Aorta (tissue), 5 donors: ENCODE measurements around the gene SYNGR1. TPM values are rescaled to one million over a fixed set of nuclear protein-coding genes. Genes with fewer than 3 reads are reported as not detected.

ENCODE experiments used
- ATAC-seq: fragments of 200-7000 bp; cut with Tn5 transposase; one replicate; pipeline ENCODE4 v1.9.1; 2022; ENCODE audit warnings: moderate library complexity; ENCODE audit not compliant: low FRiP score
- DNase-seq, 2 donors: peaks; one replicate each; pipeline ENCODE4 v3.0.0-alpha.2; 2020
- H3K27ac ChIP-seq, 2 donors: one replicate each; pipeline ENCODE4 v1.5.1; 2013; ENCODE audit warnings: low read length in 2 of 2, mild to moderate bottlenecking in 2 of 2, moderate library complexity in 2 of 2, control low read depth in 1 of 2, inconsistent platforms in 1 of 2, low read depth in 1 of 2
- H3K27me3 ChIP-seq, 2 donors: one replicate each; pipeline ENCODE4 v1.6.1; 2013; ENCODE audit warnings: control low read depth in 1 of 2, low read length in 1 of 2, mild to moderate bottlenecking in 1 of 2, moderate library complexity in 1 of 2; ENCODE audit not compliant: insufficient read depth in 2 of 2, control insufficient read depth in 1 of 2
- H3K36me3 ChIP-seq, 2 donors: one replicate each; pipeline ENCODE4 v1.6.1; 2013; ENCODE audit warnings: control low read depth in 1 of 2, low read length in 1 of 2, mild to moderate bottlenecking in 1 of 2; ENCODE audit not compliant: insufficient read depth in 2 of 2, control insufficient read depth in 1 of 2
- H3K4me1 ChIP-seq, 2 donors: one replicate each; pipeline ENCODE4 v1.6.1; 2013; ENCODE audit warnings: low read length in 2 of 2, control low read depth in 1 of 2, mild to moderate bottlenecking in 1 of 2, moderate library complexity in 1 of 2; ENCODE audit not compliant: insufficient read depth in 2 of 2, control insufficient read depth in 1 of 2
- H3K4me3 ChIP-seq, 2 donors: one replicate each; pipeline ENCODE4 v1.5.1; 2013; ENCODE audit warnings: low read length in 2 of 2, control low read depth in 1 of 2, mild to moderate bottlenecking in 1 of 2
- H3K9me3 ChIP-seq: one replicate; pipeline ENCODE4 v1.6.1; 2013; ENCODE audit warnings: mild to moderate bottlenecking, low read length; ENCODE audit not compliant: control insufficient read depth
- WGBS, 2 donors: extraction: QIAGEN DNeasy Blood & Tissue Kit; methylation state at CpG; one replicate each; pipeline ENCODE4 v1.1.7; 2013; 5-methylcytosine and 5-hydroxymethylcytosine counted together
- intact Hi-C, 2 donors: fragments of 100-400 bp; cut with DNase I; formaldehyde crosslinking; loops; one replicate each; pipeline versions ENCODE4 v1.14.2 to v1.15.0; 2022
- polyA plus RNA-seq, 2 donors: library from polyadenylated mRNA; stranded (reverse); fragments of 200-250 nt; gene quantifications; one replicate each; pipeline ENCODE4 v1.2.3, GENCODE V29; 2013
- total RNA-seq, 2 donors: library from RNA; stranded (reverse); fragmentation: NEBNext Ultra II Directional; extraction: Animal tissue kit (Norgen Biotek cat#: 25700); gene quantifications; one replicate each; pipeline ENCODE4 v1.2.1, GENCODE V29; 2021
- donor health status: healthy with polysubstance abuse.
- donor health status: Bipolar disorder and iron deficiency.
- donor health status: DM: no; HTN: no; CAD: no.
- donor health status: DM: no; HTN: no; CAD: no.
- donor health status: DM: yes; HTN: yes; CAD: no.

The SYNGR1 gene
- total and polyA plus RNA-seq, 4 donors: 5.1 to 26.7 (median 17.0) TPM

- Histone ChIP-seq H3K36me3 (peaks cover 3 to 23% of the 10 kb centered on the region in 2 donors), H3K27ac (no peak overlapping the region), H3K27me3 (no peaks in the 10 kb centered on the region), H3K4me3 (no peak overlapping the region), H3K4me1 (no peaks in the 10 kb centered on the region), H3K9me3 (no peaks in the 10 kb centered on the region)
- DNase-seq: peak in 1 of 2 donors; percentile 64
- no peak for ATAC-seq
- 88 to 91% methylated on average over 5 of the region's 5 CpGs for WGBS, 2 donors
- intact Hi-C loops: no loop called here
Observed at GRCh38 chr22:39419911-39420310, 70.1 kb downstream of the SYNGR1 start.

GRCh38 chr22:39421691-39422090, 71.9 kb downstream of the SYNGR1 start:
- DNase-seq (peak; percentile 21 to 55), ATAC-seq (no peak)
- 90 to 94% methylated on average over 11 of the region's 11 CpGs for WGBS, 2 donors
- Histone ChIP-seq H3K27ac (no peak overlapping the region), H3K4me1 (no peaks in the 10 kb centered on the region), H3K9me3 (no peaks in the 10 kb centered on the region), H3K27me3 (no peaks in the 10 kb centered on the region), H3K36me3 (peaks cover 3 to 21% of the 10 kb centered on the region in 2 donors), H3K4me3 (no peak overlapping the region)
- intact Hi-C loops: no loop called here

- intact Hi-C loops: no loop called here
- Histone ChIP-seq H3K9me3 (no peaks in the 10 kb centered on the region), H3K36me3 (peaks cover 3 to 22% of the 10 kb centered on the region in 2 donors), H3K27me3 (no peaks in the 10 kb centered on the region), H3K4me3 (no peak overlapping the region), H3K27ac (no peak overlapping the region), H3K4me1 (no peaks in the 10 kb centered on the region)
- ATAC-seq (no peak), DNase-seq (peak; percentile 19 to 32)
- 84 to 89% methylated on average over 7 of the region's 7 CpGs for WGBS, 2 donors
Observed at GRCh38 chr22:39422101-39422500, 72.3 kb downstream of the SYNGR1 start.

- Histone ChIP-seq H3K27ac (no peak overlapping the region), H3K36me3 (peaks cover 3 to 22% of the 10 kb centered on the region in 2 donors), H3K9me3 (no peaks in the 10 kb centered on the region), H3K4me3 (no peak overlapping the region), H3K27me3 (no peaks in the 10 kb centered on the region), H3K4me1 (no peaks in the 10 kb centered on the region)
- DNase-seq (peak in 1 of 2 donors; percentile 23), ATAC-seq (no peak)
- WGBS, 2 donors: 91 to 92% methylated on average over 6 of the region's 6 CpGs
- intact Hi-C loops: no loop called here
Observed at GRCh38 chr22:39422721-39423120, 72.9 kb downstream of the SYNGR1 start.

GRCh38 chr22:39423976-39424375, 74.2 kb downstream of the SYNGR1 start:
- intact Hi-C loops: no loop called here

GRCh38 chr22:39426380-39427043, 76.7 kb downstream of the SYNGR1 start:
- 92 to 93% methylated on average over 20 of the region's 20 CpGs for WGBS, 2 donors
- Histone ChIP-seq H3K27me3 (no peaks in the 10 kb centered on the region), H3K4me1 (peaks cover 0 to 5% of the 10 kb centered on the region in 2 donors), H3K9me3 (no peaks in the 10 kb centered on the region), H3K27ac (no peak overlapping the region), H3K36me3 (peaks cover 0 to 7% of the 10 kb centered on the region in 2 donors), H3K4me3 (no peak overlapping the region)
- no peak for ATAC-seq
- intact Hi-C loops: no loop called here
- peak in 1 of 2 donors; percentile 72 for DNase-seq

More at GRCh38 chr22:39423976-39424375, 74.2 kb downstream of the SYNGR1 start:
- Histone ChIP-seq H3K27ac (no peak overlapping the region), H3K36me3 (peaks cover 3 to 22% of the 10 kb centered on the region in 2 donors), H3K4me1 (no peaks in the 10 kb centered on the region), H3K27me3 (no peaks in the 10 kb centered on the region), H3K9me3 (no peaks in the 10 kb centered on the region), H3K4me3 (no peak overlapping the region)
- WGBS, 2 donors: 96 to 98% methylated on average over 3 of the region's 3 CpGs
- DNase-seq (no peak), ATAC-seq (no peak)

- Histone ChIP-seq H3K4me3 (no peak overlapping the region), H3K4me1 (peaks cover 0 to 5% of the 10 kb centered on the region in 2 donors), H3K9me3 (no peaks in the 10 kb centered on the region), H3K27me3 (no peaks in the 10 kb centered on the region), H3K36me3 (peaks cover 0 to 6% of the 10 kb centered on the region in 2 donors), H3K27ac (no peak overlapping the region)
- ATAC-seq (no peak), DNase-seq (peak in 1 of 2 donors; percentile 63)
- intact Hi-C loops: no loop called here
- 75 to 81% methylated on average over 13 of the region's 13 CpGs for WGBS, 2 donors
Observed at GRCh38 chr22:39427751-39428596, 78.2 kb downstream of the SYNGR1 start.

- DNase-seq (peak in 1 of 2 donors; percentile 66), ATAC-seq (no peak)
- H3K36me3 ChIP-seq: peaks cover 0 to 6% of the 10 kb centered on the region in 2 donors
- H3K27me3 ChIP-seq: no peaks in the 10 kb centered on the region
- H3K27ac ChIP-seq: no peak overlapping the region
- H3K4me3 ChIP-seq: no peak overlapping the region
- intact Hi-C loops: no loop called here
- no peaks in the 10 kb centered on the region for H3K9me3 ChIP-seq
- WGBS, 2 donors: 81 to 82% methylated on average over 10 of the region's 10 CpGs
- peaks cover 0 to 5% of the 10 kb centered on the region in 2 donors for H3K4me1 ChIP-seq
Observed at GRCh38 chr22:39428597-39429071, 78.8 kb downstream of the SYNGR1 start.
